Adrenal gland (tissue), 5 donors: ENCODE measurements around the gene CHAMP1.

Experiments used
- POLR2A ChIP-seq, 2 donors: fragments of 450-650 bp; IDR thresholded peaks; one replicate each; pipeline ENCODE4 v1.6.1; 2017; ENCODE audit warnings: antibody characterized with exemption in 2 of 2, mild to moderate bottlenecking in 2 of 2, moderate library complexity in 1 of 2
- TF ChIP-seq, protein P1 (sequence below), 6 experiments: fragments of 450-650 bp in 4 of 6; fragments of 200-600 bp in 2 of 6; sonication (generic) in 1 of 6; IDR thresholded peaks; 1 replicate in 5 of 6; 2 replicates in 1 of 6; pipeline versions ENCODE4 v1.5.1 to v1.8.0; 2016 to 2021; ENCODE audit warnings: antibody characterized with exemption in 6 of 6, mild to moderate bottlenecking in 2 of 6, moderate library complexity in 1 of 6
- donor health status: DM: no; HTN: no; CAD: no.

DNA sequence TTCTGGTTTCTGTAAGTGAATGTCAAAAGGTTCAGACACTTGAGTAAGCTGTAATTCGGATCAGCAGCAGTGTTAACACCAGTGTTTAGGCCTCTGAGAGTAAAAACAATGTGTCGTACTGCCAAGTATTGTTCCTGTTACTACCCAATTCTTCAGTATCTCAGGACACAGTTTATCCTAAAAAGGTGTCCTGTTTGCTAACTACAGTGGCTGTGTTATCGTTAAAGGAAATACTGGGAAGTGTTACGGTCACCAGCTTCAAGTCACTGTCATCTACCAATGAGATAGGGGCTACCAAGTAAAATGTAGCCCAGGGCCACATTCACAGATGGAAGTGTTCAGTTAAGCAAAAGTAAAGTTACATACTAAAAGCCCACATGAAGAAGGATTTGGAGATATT, 35.2 kb upstream of the CHAMP1 start:
- TF ChIP-seq, protein P1, sequence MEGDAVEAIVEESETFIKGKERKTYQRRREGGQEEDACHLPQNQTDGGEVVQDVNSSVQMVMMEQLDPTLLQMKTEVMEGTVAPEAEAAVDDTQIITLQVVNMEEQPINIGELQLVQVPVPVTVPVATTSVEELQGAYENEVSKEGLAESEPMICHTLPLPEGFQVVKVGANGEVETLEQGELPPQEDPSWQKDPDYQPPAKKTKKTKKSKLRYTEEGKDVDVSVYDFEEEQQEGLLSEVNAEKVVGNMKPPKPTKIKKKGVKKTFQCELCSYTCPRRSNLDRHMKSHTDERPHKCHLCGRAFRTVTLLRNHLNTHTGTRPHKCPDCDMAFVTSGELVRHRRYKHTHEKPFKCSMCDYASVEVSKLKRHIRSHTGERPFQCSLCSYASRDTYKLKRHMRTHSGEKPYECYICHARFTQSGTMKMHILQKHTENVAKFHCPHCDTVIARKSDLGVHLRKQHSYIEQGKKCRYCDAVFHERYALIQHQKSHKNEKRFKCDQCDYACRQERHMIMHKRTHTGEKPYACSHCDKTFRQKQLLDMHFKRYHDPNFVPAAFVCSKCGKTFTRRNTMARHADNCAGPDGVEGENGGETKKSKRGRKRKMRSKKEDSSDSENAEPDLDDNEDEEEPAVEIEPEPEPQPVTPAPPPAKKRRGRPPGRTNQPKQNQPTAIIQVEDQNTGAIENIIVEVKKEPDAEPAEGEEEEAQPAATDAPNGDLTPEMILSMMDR (IDR thresholded peaks at IDR 0.05), result no peak
- TF ChIP-seq POLR2A (IDR thresholded peaks at IDR 0.05), result no peak
